GM06990 (cell line): ENCODE measurements around the gene AK8.

Source experiments
- DNase-seq: peaks from one replicate; pipeline ENCODE4 v3.0.0-alpha.2; 2011; ENCODE audit not compliant: insufficient read length; ENCODE audit errors: extremely low read depth
- H3K27me3 ChIP-seq: replicated peaks from 2 replicates; pipeline ENCODE4 v1.6.0; 2011; ENCODE audit warnings: low read length; ENCODE audit not compliant: control insufficient read depth, insufficient read depth
- H3K36me3 ChIP-seq: 2 replicates; pipeline ENCODE4 v1.5.1; 2011; ENCODE audit warnings: low read length; ENCODE audit not compliant: control insufficient read depth, insufficient read depth
- H3K4me3 ChIP-seq: replicated peaks from 2 replicates; pipeline ENCODE4 v1.5.1; 2011; ENCODE audit warnings: low read depth, mild to moderate bottlenecking, control low read depth, low read length
- TF ChIP-seq, protein P1 (sequence below): IDR thresholded peaks from 2 replicates; pipeline ENCODE4 v1.5.1; 2011; ENCODE audit warnings: low read length, control low read depth, mild to moderate bottlenecking, inconsistent platforms; ENCODE audit not compliant: insufficient read depth, poor library complexity, severe bottlenecking

AK8 gene

GRCh38 chr9:132768932-132769905, 108.9 kb downstream of the AK8 start:
- peak overlapping the region; percentile 92 for H3K4me3 ChIP-seq
- no peaks in the 10 kb centered on the region for H3K27me3 ChIP-seq
- TF ChIP-seq, protein P1, sequence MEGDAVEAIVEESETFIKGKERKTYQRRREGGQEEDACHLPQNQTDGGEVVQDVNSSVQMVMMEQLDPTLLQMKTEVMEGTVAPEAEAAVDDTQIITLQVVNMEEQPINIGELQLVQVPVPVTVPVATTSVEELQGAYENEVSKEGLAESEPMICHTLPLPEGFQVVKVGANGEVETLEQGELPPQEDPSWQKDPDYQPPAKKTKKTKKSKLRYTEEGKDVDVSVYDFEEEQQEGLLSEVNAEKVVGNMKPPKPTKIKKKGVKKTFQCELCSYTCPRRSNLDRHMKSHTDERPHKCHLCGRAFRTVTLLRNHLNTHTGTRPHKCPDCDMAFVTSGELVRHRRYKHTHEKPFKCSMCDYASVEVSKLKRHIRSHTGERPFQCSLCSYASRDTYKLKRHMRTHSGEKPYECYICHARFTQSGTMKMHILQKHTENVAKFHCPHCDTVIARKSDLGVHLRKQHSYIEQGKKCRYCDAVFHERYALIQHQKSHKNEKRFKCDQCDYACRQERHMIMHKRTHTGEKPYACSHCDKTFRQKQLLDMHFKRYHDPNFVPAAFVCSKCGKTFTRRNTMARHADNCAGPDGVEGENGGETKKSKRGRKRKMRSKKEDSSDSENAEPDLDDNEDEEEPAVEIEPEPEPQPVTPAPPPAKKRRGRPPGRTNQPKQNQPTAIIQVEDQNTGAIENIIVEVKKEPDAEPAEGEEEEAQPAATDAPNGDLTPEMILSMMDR, result peak; percentile 52
- DNase-seq, result peak; percentile 78
- no peaks in the 10 kb centered on the region for H3K36me3 ChIP-seq

DNA sequence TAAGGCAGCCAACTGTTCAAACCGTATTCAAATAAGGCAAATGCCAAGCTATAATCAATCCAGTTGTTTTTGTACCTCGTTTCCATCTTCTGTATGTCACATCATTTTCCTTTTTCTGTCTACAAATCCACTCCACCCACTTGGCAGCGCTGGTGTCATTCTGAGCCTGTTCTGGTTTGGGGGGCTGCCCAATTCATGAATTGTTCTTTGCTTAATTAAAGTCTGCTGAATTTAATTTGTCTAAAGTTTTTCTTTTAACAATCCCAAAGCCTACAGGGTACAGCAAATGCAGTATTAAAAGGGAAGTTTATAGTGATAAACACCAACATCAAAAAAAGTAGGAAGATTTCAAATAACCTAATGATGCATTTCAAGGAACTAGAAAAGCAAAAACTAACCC, 114.5 kb downstream of the AK8 start:
- no peaks in the 10 kb centered on the region for H3K36me3 ChIP-seq
- no peak for DNase-seq
- H3K4me3 ChIP-seq, result no peak overlapping the region
- H3K27me3 ChIP-seq, result no peaks in the 10 kb centered on the region
- TF ChIP-seq, protein P1, result no peak

GRCh38 chr9:132762896-132763295, 115.2 kb downstream of the AK8 start:
- DNase-seq, result no peak
- no peaks in the 10 kb centered on the region; the same call in 1 of the 2 replicates for H3K27me3 ChIP-seq
- TF ChIP-seq, protein P1, result no peak
- no peaks in the 10 kb centered on the region for H3K36me3 ChIP-seq
- H3K4me3 ChIP-seq, result no peak overlapping the region

DNA sequence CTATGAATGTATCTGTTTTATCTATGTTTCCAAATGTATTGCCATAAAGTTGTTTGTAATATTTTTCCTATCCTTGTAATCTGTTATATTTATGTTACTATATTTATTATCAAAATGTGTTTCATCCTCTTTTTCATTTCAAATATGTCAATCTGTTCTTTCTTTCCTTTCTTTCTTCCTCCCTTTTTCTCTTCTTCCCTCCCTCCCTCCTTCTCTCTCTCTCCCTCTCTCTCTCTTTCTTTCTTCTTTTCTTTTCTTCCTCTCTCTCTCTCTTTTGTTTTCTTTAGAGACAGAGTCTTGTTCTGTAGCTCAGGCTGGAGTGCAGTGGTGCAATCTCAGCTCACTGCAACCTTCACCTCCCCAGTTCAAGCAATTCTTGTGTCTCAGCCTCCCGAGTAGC, 116.5 kb downstream of the AK8 start:
- Histone ChIP-seq H3K36me3 (no peaks in the 10 kb centered on the region), H3K27me3 (no peaks in the 10 kb centered on the region; the same call in 1 of the 2 replicates), H3K4me3 (no peak overlapping the region)
- TF ChIP-seq, protein P1, result no peak
- no peak for DNase-seq

GRCh38 chr9:132760057-132760456, 118.0 kb downstream of the AK8 start:
- no peaks in the 10 kb centered on the region for H3K36me3 ChIP-seq
- H3K4me3 ChIP-seq, result no peak overlapping the region
- DNase-seq, result no peak
- TF ChIP-seq, protein P1, result no peak
- no peaks in the 10 kb centered on the region; the same call in 1 of the 2 replicates for H3K27me3 ChIP-seq
